GM19035 (cell line): ENCODE measurements around the gene CHMP1A.
"Not testable (repeated sequence)": the region's sequence is repeated elsewhere in the genome, so short reads cannot be mapped to it uniquely, and the experiment has no call there.

Experiments used
- ATAC-seq: cut with Tn5 transposase; IDR thresholded peaks from one replicate; pipeline ENCODE4 v1.9.1; 2021; ENCODE audit not compliant: unreplicated experiment

CHMP1A gene

GRCh38 chr16:89661215-89661614, 3.7 kb upstream of the CHMP1A start:
- no peak for ATAC-seq

- no peak for ATAC-seq
Measured at GRCh38 chr16:89660146-89660545, 2.6 kb upstream of the CHMP1A start.

- no peak for ATAC-seq
Measured at GRCh38 chr16:89658221-89658879, 842 bp upstream of the CHMP1A start.

GRCh38 chr16:89656435-89657121, 930 bp downstream of the CHMP1A start:
- no peak for ATAC-seq

GRCh38 chr16:89655062-89655643, 2.4 kb downstream of the CHMP1A start:
- ATAC-seq: no peak

- ATAC-seq: no peak
Measured at GRCh38 chr16:89653656-89654295, 3.7 kb downstream of the CHMP1A start.

GRCh38 chr16:89651584-89651983, 5.9 kb downstream of the CHMP1A start:
- no peak for ATAC-seq

- ATAC-seq: no peak
Measured at GRCh38 chr16:89646906-89647305, 10.6 kb downstream of the CHMP1A start.

- no peak for ATAC-seq
Measured at GRCh38 chr16:89646270-89646669, 11.2 kb downstream of the CHMP1A start.

- ATAC-seq: no peak
Measured at GRCh38 chr16:89645122-89645521, 12.4 kb downstream of the CHMP1A start.

- ATAC-seq: no peak
Measured at GRCh38 chr16:89643769-89644300, 13.7 kb downstream of the CHMP1A start.

GRCh38 chr16:89642574-89642973, 14.9 kb downstream of the CHMP1A start:
- ATAC-seq: no peak

GRCh38 chr16:89641458-89642119, 15.9 kb downstream of the CHMP1A start:
- no peak for ATAC-seq

- no peak for ATAC-seq
Measured at GRCh38 chr16:89639385-89639784, 18.1 kb downstream of the CHMP1A start.

GRCh38 chr16:89638455-89638854, 19.1 kb downstream of the CHMP1A start:
- ATAC-seq: no peak

GRCh38 chr16:89637379-89637778, 20.1 kb downstream of the CHMP1A start:
- no peak for ATAC-seq

- no peak for ATAC-seq
Measured at GRCh38 chr16:89636663-89637062, 20.8 kb downstream of the CHMP1A start.

- ATAC-seq: not testable (repeated sequence)
Measured at GRCh38 chr16:89634463-89635385, 22.8 kb downstream of the CHMP1A start.

GRCh38 chr16:89633064-89633631, 24.4 kb downstream of the CHMP1A start:
- ATAC-seq: no peak
